IMR-90 (cell line): Measurements from ENCODE around the gene ZNF48.

Source experiments
- BHLHE40 ChIP-seq: fragments of 150-350 bp; IDR thresholded peaks from 2 replicates; pipeline ENCODE4 v1.6.1; 2016; ENCODE audit warnings: mild to moderate bottlenecking, low read depth, low read length
- CEBPB ChIP-seq: IDR thresholded peaks from 2 replicates; pipeline ENCODE4 v1.6.1; 2012; ENCODE audit warnings: low read depth, low read length, improper control_type of control experiment
- CHD1 ChIP-seq: IDR thresholded peaks from 2 replicates; pipeline ENCODE4 v1.6.1; 2012; ENCODE audit warnings: low read depth, low read length, improper control_type of control experiment
- MAFK ChIP-seq: IDR thresholded peaks from 2 replicates; pipeline ENCODE4 v1.6.1; 2012; ENCODE audit warnings: low read depth, low read length, improper control_type of control experiment
- MXI1 ChIP-seq: IDR thresholded peaks from 2 replicates; pipeline ENCODE4 v1.6.1; 2012; ENCODE audit warnings: low read depth, mild to moderate bottlenecking, low read length, moderate library complexity, borderline replicate concordance
- NFE2L2 ChIP-seq: fragments of 150-350 bp; IDR thresholded peaks from 2 replicates; pipeline ENCODE4 v1.6.1; 2016; ENCODE audit warnings: low read depth, mild to moderate bottlenecking, low read length
- POLR2A ChIP-seq: IDR thresholded peaks from 2 replicates; pipeline ENCODE4 v1.6.1; 2012; ENCODE audit warnings: mild to moderate bottlenecking, low read depth, low read length
- RAD21 ChIP-seq: IDR thresholded peaks from 2 replicates; pipeline ENCODE4 v1.6.1; 2012; ENCODE audit warnings: low read length, improper control_type of control experiment
- RFX5 ChIP-seq: IDR thresholded peaks from 2 replicates; pipeline ENCODE4 v1.8.0; 2012; ENCODE audit warnings: low read depth, mild to moderate bottlenecking, low read length, moderate library complexity
- SMC3 ChIP-seq: fragments of 150-350 bp; IDR thresholded peaks from 2 replicates; pipeline ENCODE4 v1.6.1; 2016; ENCODE audit warnings: low read depth, mild to moderate bottlenecking, antibody characterized with exemption, low read length, moderate library complexity
- TF ChIP-seq, protein P1 (sequence below): conservative IDR thresholded peaks from 2 replicates; pipeline ENCODE4 v1.5.1; 2012; ENCODE audit warnings: mild to moderate bottlenecking, low read depth, low read length, improper control_type of control experiment
- TF ChIP-seq, protein P2 (sequence below): fragments of 150-350 bp; IDR thresholded peaks from 2 replicates; pipeline ENCODE4 v1.6.1; 2017; ENCODE audit warnings: mild to moderate bottlenecking, antibody characterized with exemption, low read length, low read depth

DNA sequence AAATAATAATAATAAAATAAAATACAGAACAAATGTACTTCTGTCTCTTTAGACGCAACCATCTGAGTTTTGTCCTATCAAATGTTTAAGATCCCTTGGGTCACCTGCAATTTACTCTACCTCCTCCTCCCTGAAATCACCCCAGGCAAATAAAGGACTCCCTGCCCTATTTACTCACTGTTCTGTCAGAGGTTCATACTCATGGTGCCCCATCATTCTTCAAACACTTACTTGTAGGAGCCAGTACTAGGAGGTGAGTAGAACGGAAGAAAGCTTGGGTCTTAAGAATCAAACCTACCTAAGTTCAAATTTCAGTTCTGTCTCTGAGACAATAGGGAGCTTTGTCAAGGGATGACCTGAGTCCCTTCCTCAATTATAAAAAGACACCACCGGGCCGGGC is 28.7 kb upstream of the ZNF48 start:
- TF ChIP-seq, protein P1, sequence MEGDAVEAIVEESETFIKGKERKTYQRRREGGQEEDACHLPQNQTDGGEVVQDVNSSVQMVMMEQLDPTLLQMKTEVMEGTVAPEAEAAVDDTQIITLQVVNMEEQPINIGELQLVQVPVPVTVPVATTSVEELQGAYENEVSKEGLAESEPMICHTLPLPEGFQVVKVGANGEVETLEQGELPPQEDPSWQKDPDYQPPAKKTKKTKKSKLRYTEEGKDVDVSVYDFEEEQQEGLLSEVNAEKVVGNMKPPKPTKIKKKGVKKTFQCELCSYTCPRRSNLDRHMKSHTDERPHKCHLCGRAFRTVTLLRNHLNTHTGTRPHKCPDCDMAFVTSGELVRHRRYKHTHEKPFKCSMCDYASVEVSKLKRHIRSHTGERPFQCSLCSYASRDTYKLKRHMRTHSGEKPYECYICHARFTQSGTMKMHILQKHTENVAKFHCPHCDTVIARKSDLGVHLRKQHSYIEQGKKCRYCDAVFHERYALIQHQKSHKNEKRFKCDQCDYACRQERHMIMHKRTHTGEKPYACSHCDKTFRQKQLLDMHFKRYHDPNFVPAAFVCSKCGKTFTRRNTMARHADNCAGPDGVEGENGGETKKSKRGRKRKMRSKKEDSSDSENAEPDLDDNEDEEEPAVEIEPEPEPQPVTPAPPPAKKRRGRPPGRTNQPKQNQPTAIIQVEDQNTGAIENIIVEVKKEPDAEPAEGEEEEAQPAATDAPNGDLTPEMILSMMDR, result no peak
- no peak for TF ChIP-seq SMC3
- TF ChIP-seq POLR2A, result no peak
- TF ChIP-seq CEBPB, result no peak
- no peak for TF ChIP-seq RAD21
- TF ChIP-seq RFX5, result no peak
- TF ChIP-seq MXI1, result no peak
- TF ChIP-seq BHLHE40, result no peak
- TF ChIP-seq, protein P2, sequence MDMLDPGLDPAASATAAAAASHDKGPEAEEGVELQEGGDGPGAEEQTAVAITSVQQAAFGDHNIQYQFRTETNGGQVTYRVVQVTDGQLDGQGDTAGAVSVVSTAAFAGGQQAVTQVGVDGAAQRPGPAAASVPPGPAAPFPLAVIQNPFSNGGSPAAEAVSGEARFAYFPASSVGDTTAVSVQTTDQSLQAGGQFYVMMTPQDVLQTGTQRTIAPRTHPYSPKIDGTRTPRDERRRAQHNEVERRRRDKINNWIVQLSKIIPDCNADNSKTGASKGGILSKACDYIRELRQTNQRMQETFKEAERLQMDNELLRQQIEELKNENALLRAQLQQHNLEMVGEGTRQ, result no peak
- no peak for TF ChIP-seq CHD1
- TF ChIP-seq NFE2L2, result no peak
- TF ChIP-seq MAFK, result no peak
